C4-2B (cell line): ENCODE measurements around the gene RGCC.

Experiments
- CTCF ChIP-seq: fragments of 450-650 bp; conservative IDR thresholded peaks from 2 replicates; pipeline ENCODE4 v1.5.1; 2017; ENCODE audit warnings: mild to moderate bottlenecking
- ZFX ChIP-seq: fragments of 450-650 bp; IDR thresholded peaks from 2 replicates; pipeline ENCODE4 v1.6.1; 2017

- TF ChIP-seq CTCF (no peak), ZFX (no peak)
These were observed 8.6 kb downstream of the RGCC start for GRCh38 chr13:41465898-41466320.
